Lung (tissue), 12 donors: ENCODE data around the gene DUS4L. TPM values are rescaled to one million over a fixed set of nuclear protein-coding genes. Genes with fewer than 3 reads are reported as not detected.

ENCODE experiments used
- ATAC-seq: fragments of 200-7000 bp; cut with Tn5 transposase; one replicate; pipeline ENCODE4 v1.9.1; 2020; ENCODE audit warnings: moderate number of reproducible peaks; ENCODE audit not compliant: insufficient read depth, low FRiP score
- DNase-seq, 3 donors: peaks; one replicate each; pipeline ENCODE4 v3.0.0-alpha.2; 2013 to 2017
- H3K27ac ChIP-seq, 2 donors: one replicate each; pipeline ENCODE4 v1.5.1; 2013; ENCODE audit warnings: mild to moderate bottlenecking in 2 of 2, moderate library complexity in 2 of 2, control low read depth in 1 of 2, inconsistent platforms in 1 of 2, low read depth in 1 of 2, low read length in 1 of 2
- H3K27me3 ChIP-seq, 3 donors: one replicate each; pipeline ENCODE4 v1.5.1; 2013; ENCODE audit warnings: low read length in 2 of 3; ENCODE audit not compliant: control insufficient read depth in 3 of 3, insufficient read depth in 3 of 3
- H3K36me3 ChIP-seq, 4 donors: one replicate each; pipeline ENCODE4 v1.5.1; 2013; ENCODE audit warnings: low read length in 4 of 4, mild to moderate bottlenecking in 1 of 4, moderate library complexity in 1 of 4; ENCODE audit not compliant: control insufficient read depth in 4 of 4, insufficient read depth in 4 of 4
- H3K4me1 ChIP-seq, 5 donors: one replicate each; pipeline ENCODE4 v1.5.1; 2013; ENCODE audit warnings: low read length in 5 of 5, mild to moderate bottlenecking in 2 of 5, moderate library complexity in 1 of 5; ENCODE audit not compliant: control insufficient read depth in 5 of 5, insufficient read depth in 5 of 5
- H3K4me3 ChIP-seq: one replicate; pipeline ENCODE4 v1.5.1; 2013; ENCODE audit warnings: mild to moderate bottlenecking, control low read depth, moderate library complexity
- H3K9ac ChIP-seq, 2 donors: one replicate each; pipeline ENCODE4 v1.5.1; 2013; ENCODE audit warnings: low read length in 2 of 2, control low read depth in 1 of 2; ENCODE audit not compliant: insufficient read depth in 1 of 2
- H3K9me3 ChIP-seq, 4 donors: one replicate each; pipeline ENCODE4 v1.5.1; 2013; ENCODE audit warnings: low read length in 3 of 4, mild to moderate bottlenecking in 1 of 4, moderate library complexity in 1 of 4; ENCODE audit not compliant: control insufficient read depth in 4 of 4, insufficient read depth in 3 of 4
- CTCF ChIP-seq: IDR thresholded peaks from 2 replicates; pipeline ENCODE4 v1.5.1; 2012; ENCODE audit warnings: mild to moderate bottlenecking; ENCODE audit errors: control extremely low read depth, extremely low read depth
- WGBS, 2 donors: extraction: QIAGEN DNeasy Blood & Tissue Kit; methylation state at CpG; one replicate each; pipeline ENCODE4 v1.1.7; 2013; 5-methylcytosine and 5-hydroxymethylcytosine counted together
- polyA plus RNA-seq, 2 donors: library from polyadenylated mRNA; stranded (reverse); fragments of 200-250 nt; gene quantifications; one replicate each; pipeline ENCODE4 v1.2.1, GENCODE V29; 2013
- total RNA-seq, 2 donors: library from RNA; depleted of rRNA in 1 of 2; stranded (reverse); fragments of >200 nt in 1 of 2; gene quantifications; one replicate each; pipeline ENCODE4 v1.2.1, GENCODE V29; 2014 to 2021
- donor health status: control.
- donor health status: control.
- donor health status: Bipolar disorder and iron deficiency.
- donor health status: healthy.
- donor health status: DM: yes; HTN: yes; CAD: no.

Gene DUS4L
- total and polyA plus RNA-seq, 4 donors, result 3.5 to 14.8 (median 5.0) TPM

GRCh38 chr7:107609811-107610261 is 46.1 kb downstream of the DUS4L start:
- WGBS, 2 donors, result 56 to 80% methylated on average over 4 of the region's 4 CpGs
- DNase-seq (peak in 2 of 3 donors; percentile 76 to 78), ATAC-seq (no peak)
- Histone ChIP-seq H3K36me3 (peaks cover 2 to 16% (median 13%) of the 10 kb centered on the region in 4 donors), H3K4me3 (no peak overlapping the region), H3K27ac (peak overlapping the region in 1 of 2 donors; percentile 80), H3K9ac (peak overlapping the region in 1 of 2 donors; percentile 35), H3K9me3 (no peaks in the 10 kb centered on the region), H3K27me3 (no peaks in the 10 kb centered on the region), H3K4me1 (peaks cover 0 to 16% (median 12%) of the 10 kb centered on the region in 5 donors)
- TF ChIP-seq CTCF, result no peak

GRCh38 chr7:107610323-107610722 is 46.6 kb downstream of the DUS4L start:
- Histone ChIP-seq H3K36me3 (peaks cover 2 to 18% (median 14%) of the 10 kb centered on the region in 4 donors), H3K9ac (no peak overlapping the region), H3K27me3 (no peaks in the 10 kb centered on the region), H3K4me1 (peaks cover 0 to 16% (median 12%) of the 10 kb centered on the region in 5 donors), H3K27ac (peak overlapping the region in 1 of 2 donors; percentile 33), H3K4me3 (no peak overlapping the region), H3K9me3 (no peaks in the 10 kb centered on the region)
- DNase-seq (peak in 1 of 3 donors; percentile 88), ATAC-seq (no peak)
- no peak for TF ChIP-seq CTCF
- WGBS, 2 donors, result 84 to 95% methylated on average over 1 of the region's 1 CpG

GRCh38 chr7:107613439-107613838 is 49.7 kb downstream of the DUS4L start:
- H3K4me1 ChIP-seq, result peaks cover 0 to 16% (median 12%) of the 10 kb centered on the region in 5 donors
- DNase-seq (no peak), ATAC-seq (no peak)
- no peak for TF ChIP-seq CTCF
- H3K27ac ChIP-seq, result no peak overlapping the region
- no peaks in the 10 kb centered on the region for H3K9me3 ChIP-seq
- H3K4me3 ChIP-seq, result no peak overlapping the region
- no peaks in the 10 kb centered on the region for H3K27me3 ChIP-seq
- H3K36me3 ChIP-seq, result peaks cover 8 to 21% (median 18%) of the 10 kb centered on the region in 4 donors
- WGBS, 2 donors, result 90 to 92% methylated on average over 1 of the region's 1 CpG
- H3K9ac ChIP-seq, result no peak overlapping the region

GRCh38 chr7:107613948-107614347 is 50.2 kb downstream of the DUS4L start:
- Histone ChIP-seq H3K27ac (no peak overlapping the region), H3K36me3 (peaks cover 8 to 21% (median 18%) of the 10 kb centered on the region in 4 donors), H3K27me3 (no peaks in the 10 kb centered on the region), H3K9me3 (no peaks in the 10 kb centered on the region), H3K4me3 (no peak overlapping the region), H3K4me1 (peaks cover 0 to 13% (median 9%) of the 10 kb centered on the region in 5 donors), H3K9ac (no peak overlapping the region)
- TF ChIP-seq CTCF, result no peak
- DNase-seq (no peak), ATAC-seq (no peak)
